ENCODE results near the gene GRIN3B.
A peak's percentile ranks its signal among the peaks of the same experiment; 100 is the strongest.

Gene GRIN3B

DNA sequence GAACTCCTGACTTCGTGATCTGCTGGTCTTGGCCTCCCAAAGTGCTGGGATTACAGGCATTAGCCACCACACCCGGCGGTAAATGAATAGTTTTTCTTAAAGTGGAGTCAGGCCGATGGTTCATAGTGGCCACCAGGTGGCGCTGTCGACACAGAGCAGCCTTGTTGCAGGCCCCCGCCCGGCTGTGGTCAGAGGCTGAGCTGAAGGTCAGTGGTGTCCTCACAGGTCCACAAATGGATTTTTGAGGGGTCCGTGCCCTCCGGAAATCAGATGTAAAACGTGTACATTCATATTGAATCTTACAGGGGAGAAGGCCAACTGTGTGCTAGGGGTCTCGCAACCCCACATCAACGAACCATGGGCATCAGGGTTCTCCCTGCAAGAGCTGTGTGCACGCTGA lies 29.5 kb upstream of the GRIN3B start:
- DNase-seq (ENCODE audit: low read depth) = no peak
- peak; percentile 35 for TF ChIP-seq CTCF (IDR thresholded peaks at IDR 0.05; ENCODE audit: control insufficient read depth, extremely low read depth, insufficient read depth)
- H3K4me3 ChIP-seq (ENCODE audit: low read depth, low read length) = no peak overlapping the region

DNA sequence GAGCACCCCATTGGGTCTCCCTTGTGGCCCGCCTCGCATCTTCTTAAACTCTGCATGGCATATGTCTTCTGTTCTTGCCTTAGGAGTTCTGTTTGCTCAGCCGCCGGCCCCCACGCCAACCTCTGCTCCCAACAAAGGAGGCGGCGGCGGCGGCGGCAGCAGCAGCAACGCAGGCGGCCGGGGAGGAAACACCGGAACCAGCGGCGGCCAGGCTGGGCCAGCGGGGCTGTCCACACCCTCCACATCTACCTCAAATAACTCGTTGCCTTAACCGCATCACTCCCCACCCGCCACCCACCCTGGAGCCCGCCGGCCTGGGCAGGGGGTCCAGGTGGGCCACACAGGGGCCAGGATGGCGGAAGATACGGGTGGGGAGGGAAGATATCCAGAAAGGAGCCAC lies 28.4 kb upstream of the GRIN3B start:
- H3K4me3 ChIP-seq (ENCODE audit: low read depth, low read length) = no peak overlapping the region
- no peak for DNase-seq (ENCODE audit: low read depth)
- TF ChIP-seq CTCF (IDR thresholded peaks at IDR 0.05; ENCODE audit: control insufficient read depth, extremely low read depth, insufficient read depth) = no peak

- TF ChIP-seq CTCF (IDR thresholded peaks at IDR 0.05; ENCODE audit: control insufficient read depth, extremely low read depth, insufficient read depth) = no peak
- DNase-seq (ENCODE audit: low read depth) = no peak
- H3K4me3 ChIP-seq (ENCODE audit: low read depth, low read length) = no peak overlapping the region
These were observed 27.9 kb upstream of the GRIN3B start for GRCh38 chr19:972281-972680.

GRCh38 chr19:973726-974563 lies 26.3 kb upstream of the GRIN3B start:
- no peak for TF ChIP-seq CTCF (IDR thresholded peaks at IDR 0.05; ENCODE audit: control insufficient read depth, extremely low read depth, insufficient read depth)
- no peak for DNase-seq (ENCODE audit: low read depth)
- H3K4me3 ChIP-seq (ENCODE audit: low read depth, low read length) = no peak overlapping the region

GRCh38 chr19:974564-975257 lies 25.5 kb upstream of the GRIN3B start:
- no peak for DNase-seq (ENCODE audit: low read depth)
- TF ChIP-seq CTCF (IDR thresholded peaks at IDR 0.05; ENCODE audit: control insufficient read depth, extremely low read depth, insufficient read depth) = no peak
- no peak overlapping the region for H3K4me3 ChIP-seq (ENCODE audit: low read depth, low read length)

GRCh38 chr19:976476-976875 lies 23.7 kb upstream of the GRIN3B start:
- no peak for DNase-seq (ENCODE audit: low read depth)
- no peak overlapping the region for H3K4me3 ChIP-seq (ENCODE audit: low read depth, low read length)
- no peak for TF ChIP-seq CTCF (IDR thresholded peaks at IDR 0.05; ENCODE audit: control insufficient read depth, extremely low read depth, insufficient read depth)
